Naive B cell (primary cell): ENCODE data around the gene BSG. TPM values are rescaled to one million over a fixed set of nuclear protein-coding genes. Genes with fewer than 3 reads are reported as not detected.

Experiments used
- ATAC-seq, 2 donors: fragments of 150-1000 bp; cut with Tn5 transposase; 2 replicates each; pipeline ENCODE4 v1.10.0; 2021; ENCODE audit warnings: low read depth in 2 of 2, mild to moderate bottlenecking in 2 of 2, moderate library complexity in 2 of 2
- DNase-seq: peaks from one replicate; pipeline ENCODE4 v3.0.0; 2022
- H3K27ac Mint-ChIP-seq, 6 donors: one replicate each; pipeline ENCODE4 v1.8.0; 2020 to 2022; ENCODE audit warnings: mild to moderate bottlenecking in 6 of 6, mixed read lengths in 6 of 6, moderate library complexity in 5 of 6, inconsistent platforms in 2 of 6
- H3K27me3 Mint-ChIP-seq, 3 donors: one replicate each; pipeline ENCODE4 v1.8.0; 2021 to 2022; ENCODE audit warnings: mixed read lengths in 3 of 3, mild to moderate bottlenecking in 1 of 3
- H3K36me3 Mint-ChIP-seq, 2 donors: one replicate each; pipeline ENCODE4 v1.8.0; 2020 to 2022; ENCODE audit warnings: mixed read lengths in 2 of 2, inconsistent platforms in 1 of 2, mild to moderate bottlenecking in 1 of 2
- H3K4me1 Mint-ChIP-seq, 3 donors: one replicate each; pipeline ENCODE4 v1.8.0; 2020 to 2022; ENCODE audit warnings: mixed read lengths in 3 of 3, inconsistent platforms in 1 of 3, mild to moderate bottlenecking in 1 of 3, moderate library complexity in 1 of 3
- H3K4me3 Mint-ChIP-seq, 8 donors: one replicate each; pipeline ENCODE4 v1.8.0; 2020 to 2022; ENCODE audit warnings: mild to moderate bottlenecking in 8 of 8, mixed read lengths in 8 of 8, moderate library complexity in 8 of 8, inconsistent platforms in 2 of 8
- H3K9me3 Mint-ChIP-seq, 7 donors: one replicate each; pipeline ENCODE4 v1.8.0; 2020 to 2022; ENCODE audit warnings: mixed read lengths in 7 of 7, mild to moderate bottlenecking in 5 of 7, inconsistent platforms in 2 of 7, moderate library complexity in 1 of 7
- polyA plus RNA-seq, 6 donors: library from polyadenylated mRNA; unstranded; fragments of 300-500 nt; fragmentation: Illumina TruSeq; gene quantifications; one replicate each; pipeline ENCODE4 v1.2.3, GENCODE V29; 2021; ENCODE audit warnings: low read depth in 6 of 6

Gene BSG
- 100 to 1,000 TPM; 205 to 270 (median 235) TPM for polyA plus RNA-seq

- Mint-ChIP-seq H3K9me3 (no peaks in the 10 kb centered on the region), H3K4me1 (peaks cover 30 to 47% (median 34%) of the 10 kb centered on the region in 3 donors), H3K4me3 (peak within 1 kb of the TSS; percentile 88 to 100 (median 98)), H3K27ac (peak within 1 kb of the TSS; percentile 96 to 99 (median 98)), H3K27me3 (no peaks in the 10 kb centered on the region), H3K36me3 (no peaks in the 10 kb centered on the region)
- DNase-seq (peak; percentile 98), ATAC-seq (peak; percentile 85 to 88)
These were observed at the start of gene BSG for GRCh38 chr19:572140-572742. TSS of gene BSG (plus strand) at chr19:572596. CDS start at chr19:572635, 39 bp downstream.

- no peak for ATAC-seq
- no peak for DNase-seq
These were observed 49.7 kb upstream of the BSG start for GRCh38 chr19:522726-523125.

GRCh38 chr19:524062-524674 lies 48.2 kb upstream of the BSG start:
- H3K27ac Mint-ChIP-seq = no peak overlapping the region
- ATAC-seq = no peak
- H3K4me1 Mint-ChIP-seq = peaks cover 0 to 5% (median 5%) of the 10 kb centered on the region in 3 donors
- H3K27me3 Mint-ChIP-seq = peaks cover 0 to 10% (median 7%) of the 10 kb centered on the region in 3 donors
- DNase-seq = no peak
- H3K9me3 Mint-ChIP-seq = peaks cover 0 to 3% (median 0%) of the 10 kb centered on the region in 7 donors
- H3K36me3 Mint-ChIP-seq = no peaks in the 10 kb centered on the region
- no peak overlapping the region for H3K4me3 Mint-ChIP-seq

More at GRCh38 chr19:522726-523125, 49.7 kb upstream of the BSG start:
- Mint-ChIP-seq H3K4me3 (peak overlapping the region in 1 of 8 donors; percentile 40), H3K27ac (no peak overlapping the region), H3K27me3 (peaks cover 0 to 10% (median 7%) of the 10 kb centered on the region in 3 donors), H3K9me3 (peaks cover 0 to 3% (median 0%) of the 10 kb centered on the region in 7 donors), H3K4me1 (peaks cover 0 to 5% (median 5%) of the 10 kb centered on the region in 3 donors), H3K36me3 (no peaks in the 10 kb centered on the region)

- Mint-ChIP-seq H3K4me1 (peaks cover 0 to 6% (median 5%) of the 10 kb centered on the region in 3 donors), H3K9me3 (peaks cover 0 to 3% (median 0%) of the 10 kb centered on the region in 7 donors), H3K27ac (no peak overlapping the region), H3K27me3 (peaks cover 0 to 10% (median 7%) of the 10 kb centered on the region in 3 donors), H3K36me3 (no peaks in the 10 kb centered on the region), H3K4me3 (no peak overlapping the region)
- no peak for DNase-seq
- ATAC-seq = no peak
These were observed 47.4 kb upstream of the BSG start for GRCh38 chr19:525029-525428.

- Mint-ChIP-seq H3K4me1 (peaks cover 0 to 11% (median 5%) of the 10 kb centered on the region in 3 donors), H3K27ac (no peak overlapping the region), H3K36me3 (no peaks in the 10 kb centered on the region), H3K4me3 (no peak overlapping the region), H3K9me3 (peaks cover 0 to 3% (median 0%) of the 10 kb centered on the region in 7 donors), H3K27me3 (peaks cover 0 to 10% (median 7%) of the 10 kb centered on the region in 3 donors)
- ATAC-seq = no peak
- no peak for DNase-seq
These were observed 46.5 kb upstream of the BSG start for GRCh38 chr19:525857-526419.

GRCh38 chr19:530134-531008 lies 42.0 kb upstream of the BSG start:
- Mint-ChIP-seq H3K4me1 (peaks cover 8 to 23% (median 13%) of the 10 kb centered on the region in 3 donors), H3K27ac (peak overlapping the region in 5 of 6 donors; percentile 49 to 89 (median 63)), H3K36me3 (no peaks in the 10 kb centered on the region), H3K9me3 (no peaks in the 10 kb centered on the region), H3K4me3 (peak overlapping the region; percentile 78 to 93 (median 85)), H3K27me3 (peaks cover 0 to 8% (median 4%) of the 10 kb centered on the region in 3 donors)
- no peak for ATAC-seq
- DNase-seq = no peak

- Mint-ChIP-seq H3K27ac (peak overlapping the region in 5 of 6 donors; percentile 7 to 89 (median 62)), H3K27me3 (peaks cover 0 to 3% (median 0%) of the 10 kb centered on the region in 3 donors), H3K4me3 (peak overlapping the region; percentile 78 to 93 (median 85)), H3K4me1 (peaks cover 8 to 21% (median 11%) of the 10 kb centered on the region in 3 donors), H3K36me3 (no peaks in the 10 kb centered on the region), H3K9me3 (no peaks in the 10 kb centered on the region)
- ATAC-seq = peak; percentile 74 to 79
- peak; percentile 96 for DNase-seq
These were observed 41.2 kb upstream of the BSG start for GRCh38 chr19:531009-531752.

GRCh38 chr19:531753-532560 lies 40.4 kb upstream of the BSG start, which contains the start of gene CDC34:
TSS of gene CDC34 (plus strand) at chr19:531760. CDS start at chr19:531932, 172 bp downstream.
- ATAC-seq = peak; percentile 25 to 35
- Mint-ChIP-seq H3K4me3 (peak within 1 kb of the TSS; percentile 78 to 93 (median 86)), H3K9me3 (no peaks in the 10 kb centered on the region), H3K27me3 (no peaks in the 10 kb centered on the region), H3K4me1 (peaks cover 8 to 21% (median 11%) of the 10 kb centered on the region in 3 donors), H3K36me3 (no peaks in the 10 kb centered on the region), H3K27ac (peak within 1 kb of the TSS in 5 of 6 donors; percentile 62 to 89 (median 66))
- DNase-seq = no peak

- ATAC-seq (no peak), DNase-seq (no peak)
- Mint-ChIP-seq H3K36me3 (no peaks in the 10 kb centered on the region), H3K9me3 (no peaks in the 10 kb centered on the region), H3K4me1 (peaks cover 8 to 21% (median 11%) of the 10 kb centered on the region in 3 donors), H3K27ac (peak overlapping the region in 5 of 6 donors; percentile 18 to 91 (median 80)), H3K4me3 (peak overlapping the region; percentile 78 to 90 (median 84)), H3K27me3 (no peaks in the 10 kb centered on the region)
These were observed 39.6 kb upstream of the BSG start for GRCh38 chr19:532561-533363.

- Mint-ChIP-seq H3K27me3 (no peaks in the 10 kb centered on the region), H3K4me1 (peaks cover 8 to 21% (median 11%) of the 10 kb centered on the region in 3 donors), H3K27ac (peak overlapping the region in 2 of 6 donors; percentile 18 to 66), H3K4me3 (peak overlapping the region in 6 of 8 donors; percentile 41 to 84 (median 80)), H3K9me3 (no peaks in the 10 kb centered on the region), H3K36me3 (peaks cover 0 to 4% of the 10 kb centered on the region in 2 donors)
- DNase-seq = no peak
- no peak for ATAC-seq
These were observed 38.9 kb upstream of the BSG start for GRCh38 chr19:533364-534058.
